Bronchial epithelial cell (primary cell): ENCODE data around the gene KNOP1. TPM values are rescaled to one million over a fixed set of nuclear protein-coding genes. Genes with fewer than 3 reads are reported as not detected.

ENCODE experiments used
- DNase-seq: peaks from one replicate; pipeline ENCODE4 v3.0.0-alpha.2; 2010; ENCODE audit warnings: low read depth
- FAIRE-seq: peaks from 2 replicates; lab custom pipeline; 2011; peaks lifted over from hg19 to GRCh38; lab: Jason Lieb, UNC
- H3K27me3 ChIP-seq: 2 replicates; pipeline ENCODE4 v1.5.1; 2011; ENCODE audit warnings: low read length; ENCODE audit not compliant: control insufficient read depth, insufficient read depth
- H3K36me3 ChIP-seq: 2 replicates; pipeline ENCODE4 v1.5.1; 2011; ENCODE audit warnings: low read length; ENCODE audit not compliant: control insufficient read depth, insufficient read depth
- H3K4me3 ChIP-seq: 2 replicates; pipeline ENCODE4 v1.5.1; 2011; ENCODE audit warnings: mild to moderate bottlenecking, low read depth, low read length, control low read depth
- CTCF ChIP-seq: IDR thresholded peaks from 2 replicates; pipeline ENCODE4 v1.5.1; 2011; ENCODE audit warnings: mild to moderate bottlenecking, moderate library complexity, low read length, control low read depth, inconsistent platforms; ENCODE audit not compliant: insufficient read depth, severe bottlenecking
- total RNA-seq: library from RNA; depleted of rRNA; stranded (reverse); fragments of >200 nt; gene quantifications from 2 replicates; pipeline ENCODE4 v1.2.1, GENCODE V29; 2014

KNOP1 gene
- total RNA-seq, 1 donor from 2014 or later: 15.0 TPM

- Histone ChIP-seq H3K27me3 (no peaks in the 10 kb centered on the region), H3K4me3 (no peak overlapping the region), H3K36me3 (peaks cover 8% of the 10 kb centered on the region)
- no peak for FAIRE-seq
- no peak for TF ChIP-seq CTCF
- no peak for DNase-seq
Observed at GRCh38 chr16:19703172-19703889, 14.7 kb downstream of the KNOP1 start.

- peaks cover 5% of the 10 kb centered on the region for H3K36me3 ChIP-seq
- FAIRE-seq: no peak
- H3K4me3 ChIP-seq: no peak overlapping the region
- no peak for DNase-seq
- H3K27me3 ChIP-seq: no peaks in the 10 kb centered on the region
- TF ChIP-seq CTCF: no peak
Observed at GRCh38 chr16:19701091-19701490, 16.9 kb downstream of the KNOP1 start.

GRCh38 chr16:19700319-19700781 lies 17.7 kb downstream of the KNOP1 start:
- DNase-seq: peak; percentile 75
- TF ChIP-seq CTCF: no peak
- H3K36me3 ChIP-seq: peaks cover 5% of the 10 kb centered on the region
- FAIRE-seq: no peak
- no peaks in the 10 kb centered on the region for H3K27me3 ChIP-seq
- no peak overlapping the region for H3K4me3 ChIP-seq

- FAIRE-seq (no peak), DNase-seq (no peak)
- no peak overlapping the region for H3K4me3 ChIP-seq
- TF ChIP-seq CTCF: no peak
- peaks cover 4% of the 10 kb centered on the region for H3K36me3 ChIP-seq
- H3K27me3 ChIP-seq: no peaks in the 10 kb centered on the region
Observed at GRCh38 chr16:19699472-19699871, 18.6 kb downstream of the KNOP1 start.

GRCh38 chr16:19698480-19699465 lies 19.3 kb downstream of the KNOP1 start:
- Histone ChIP-seq H3K36me3 (peaks cover 4% of the 10 kb centered on the region), H3K27me3 (no peaks in the 10 kb centered on the region), H3K4me3 (no peak overlapping the region)
- DNase-seq (no peak), FAIRE-seq (no peak)
- TF ChIP-seq CTCF: no peak
